Bronchial smooth muscle cell (primary cell): ENCODE results near the gene PFN1. TPM values are rescaled to one million over a fixed set of nuclear protein-coding genes. Genes with fewer than 3 reads are reported as not detected.

ENCODE experiments used
- total RNA-seq: library from RNA; depleted of rRNA; stranded (reverse); fragments of >200 nt; gene quantifications from 2 replicates; pipeline ENCODE4 v1.2.1, GENCODE V29; 2014

PFN1 gene
- 419 and 524 TPM in 2 replicates for total RNA-seq

DNA sequence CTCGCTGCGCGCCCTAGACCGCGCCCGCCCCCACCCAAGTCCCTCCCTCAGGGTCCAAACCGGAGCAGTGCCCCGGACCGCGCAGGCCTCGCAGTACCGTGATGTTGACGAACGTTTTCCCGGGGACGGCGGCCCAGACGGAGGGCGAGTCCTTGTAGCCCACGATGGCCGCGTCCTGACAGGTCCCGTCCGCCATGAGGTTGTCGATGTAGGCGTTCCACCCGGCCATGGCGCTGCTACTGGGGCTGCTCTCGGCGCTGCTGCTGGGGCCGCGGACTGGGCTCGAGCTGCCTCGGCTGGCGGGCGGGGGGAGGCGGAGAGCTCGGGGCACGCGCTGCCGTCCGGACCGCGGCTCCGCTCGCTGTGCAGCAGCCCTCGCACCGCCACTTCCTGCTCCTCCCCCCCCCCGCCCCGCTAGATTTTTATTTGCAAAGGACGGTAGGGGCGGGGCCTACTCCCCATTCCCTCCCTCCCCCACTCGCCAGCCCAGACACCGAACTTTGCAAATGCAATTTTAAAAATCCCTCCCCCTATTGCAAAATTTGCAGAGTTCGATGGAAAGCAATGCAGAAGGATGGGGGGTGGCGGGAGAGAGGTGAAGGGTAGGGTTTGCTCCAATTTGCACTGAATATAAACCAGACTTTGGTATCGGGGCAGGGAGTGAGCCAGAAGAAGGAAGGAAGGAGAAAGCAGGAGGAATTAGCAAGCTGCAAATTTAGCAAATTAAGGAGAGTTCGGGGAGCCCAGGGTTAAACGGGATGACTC is at the start of gene PFN1:
PFN1 (minus strand) TSS at position 365 of the 765 bp plus-strand sequence; CDS start at position 229, 136 bp downstream.

DNA sequence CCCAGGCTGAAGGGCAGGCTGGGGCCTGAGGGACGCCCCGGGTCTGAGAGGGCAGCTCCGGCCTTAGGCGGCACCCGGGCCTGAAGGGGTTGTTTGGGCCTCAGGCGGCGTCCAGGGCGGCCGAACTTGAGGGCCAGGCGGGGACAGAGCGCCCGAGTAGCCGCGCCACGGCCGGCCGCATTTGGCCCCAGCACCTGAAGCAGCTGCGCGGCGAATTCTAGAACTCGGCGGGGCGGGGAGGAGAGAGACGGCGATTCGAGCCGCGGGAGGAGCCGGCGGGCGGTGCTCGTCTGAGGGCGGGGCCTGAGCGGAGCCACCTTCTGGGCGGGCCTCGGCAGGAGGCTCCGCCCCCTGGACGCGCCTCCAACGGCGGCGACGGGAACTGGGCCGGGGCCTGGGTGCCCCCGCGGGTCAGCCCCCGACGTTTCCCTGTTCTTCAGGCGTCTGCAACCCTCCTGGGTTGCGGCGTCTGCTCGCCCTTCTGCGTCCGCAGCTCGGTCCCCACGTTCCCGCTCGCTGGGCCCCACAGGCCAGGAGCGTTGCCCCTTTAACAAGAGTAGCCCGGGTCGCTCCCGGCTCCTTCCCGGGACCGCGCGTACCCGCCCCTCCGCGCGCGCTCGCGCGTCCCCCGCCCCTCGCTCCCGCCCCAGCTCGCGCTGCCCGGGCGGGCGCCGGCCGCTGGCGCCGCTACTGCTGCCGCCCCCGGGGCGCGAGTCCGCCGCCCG is 49.1 kb upstream of the PFN1 start, which contains the start of the genes INCA1 and KIF1C:
INCA1 (minus strand) TSS at position 221 of the 725 bp plus-strand sequence. CDS start 3,085 bp downstream, outside the sequence.
KIF1C (plus strand) TSS at position 649 of the 725 bp plus-strand sequence. CDS start 2,297 bp downstream, outside the sequence.

GRCh38 chr17:4986951-4987766 is 38.8 kb upstream of the PFN1 start, which contains the start of gene CAMTA2:
CAMTA2 (minus strand) TSS chr17:4987675; CDS start chr17:4986222, 1,453 bp downstream.

DNA sequence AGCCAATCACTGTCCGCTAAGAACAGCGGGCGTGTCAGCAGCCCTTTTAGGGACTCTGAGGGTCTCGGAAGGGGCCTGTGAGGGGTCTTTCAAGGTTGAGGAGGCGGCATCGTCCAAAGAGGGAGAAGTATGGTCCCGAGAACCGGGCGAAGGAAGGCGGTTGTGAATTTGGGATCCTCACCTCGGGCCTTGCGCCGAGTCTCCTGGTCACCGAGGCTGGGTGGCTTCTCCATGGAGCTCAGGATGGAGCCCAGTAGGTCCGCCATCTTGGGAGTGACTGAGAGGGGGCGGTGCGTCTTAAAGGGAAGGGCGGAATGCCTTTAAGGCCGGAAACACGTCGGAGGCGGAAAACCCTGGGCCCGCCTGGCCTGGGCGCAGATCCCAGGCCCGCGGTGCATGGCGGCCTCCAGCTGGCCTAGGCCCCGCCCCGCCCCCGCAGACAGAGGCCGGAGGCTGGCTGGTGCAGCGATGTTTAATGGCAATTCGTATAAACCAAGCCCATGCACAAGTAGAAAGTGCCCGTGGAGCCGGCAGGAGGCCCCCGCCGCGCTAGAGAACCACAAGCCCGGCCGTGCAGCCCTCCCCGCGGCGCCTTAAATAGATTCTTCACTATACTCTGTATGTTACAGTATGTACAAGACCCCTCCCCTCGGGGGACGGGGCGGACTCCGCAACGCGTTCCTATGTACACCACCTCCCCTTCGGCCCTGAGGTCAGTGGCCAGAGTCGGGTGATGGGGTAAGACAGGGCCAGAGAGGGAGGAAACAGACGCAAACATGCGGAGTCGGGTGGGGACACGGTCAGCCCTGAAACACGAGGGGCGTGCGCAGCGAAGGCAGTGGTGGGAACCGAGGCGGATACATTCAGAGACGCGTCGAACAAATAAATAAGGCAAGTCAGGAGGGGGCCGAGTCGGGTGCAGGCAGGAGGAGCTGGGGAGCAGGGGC is 19.5 kb upstream of the PFN1 start, which contains the start of gene SPAG7:
SPAG7 (minus strand) TSS at position 279 of the 947 bp plus-strand sequence; CDS start at position 266, 13 bp downstream.

DNA sequence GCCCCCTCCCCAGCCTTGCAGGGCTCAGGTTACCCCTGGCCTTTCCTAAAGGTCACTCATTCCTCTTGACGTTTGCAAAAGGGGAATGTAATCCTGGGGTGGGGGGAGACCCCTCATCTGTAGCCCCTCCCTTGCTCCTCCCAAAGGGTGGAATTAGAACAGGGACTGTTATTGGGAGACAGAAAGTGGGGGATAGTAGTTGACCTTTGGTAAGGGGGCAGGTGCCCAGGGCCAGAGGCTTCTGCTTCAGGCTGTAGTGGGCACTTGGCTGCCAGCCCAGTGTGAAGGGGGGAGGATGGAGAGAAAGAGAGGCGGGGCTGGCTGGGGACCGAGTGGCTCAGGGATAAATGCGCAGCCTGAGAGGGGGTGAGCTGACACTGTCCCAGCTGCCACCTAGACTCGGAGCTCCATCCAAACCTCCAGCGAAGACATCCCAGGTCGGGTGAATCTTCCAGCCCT is 2.4 kb upstream of the PFN1 start, which contains the start of gene ENO3:
ENO3 (plus strand) TSS at position 374 of the 459 bp plus-strand sequence. CDS start 711 bp downstream, outside the sequence.

GRCh38 chr17:4939796-4940554 is 8.4 kb downstream of the PFN1 start, which contains the start of the genes RNF167 and SLC25A11:
RNF167 (plus strand) TSS chr17:4940268; CDS start chr17:4940910, 642 bp downstream.
SLC25A11 (minus strand) TSS chr17:4940046; CDS start chr17:4939910, 136 bp downstream.

DNA sequence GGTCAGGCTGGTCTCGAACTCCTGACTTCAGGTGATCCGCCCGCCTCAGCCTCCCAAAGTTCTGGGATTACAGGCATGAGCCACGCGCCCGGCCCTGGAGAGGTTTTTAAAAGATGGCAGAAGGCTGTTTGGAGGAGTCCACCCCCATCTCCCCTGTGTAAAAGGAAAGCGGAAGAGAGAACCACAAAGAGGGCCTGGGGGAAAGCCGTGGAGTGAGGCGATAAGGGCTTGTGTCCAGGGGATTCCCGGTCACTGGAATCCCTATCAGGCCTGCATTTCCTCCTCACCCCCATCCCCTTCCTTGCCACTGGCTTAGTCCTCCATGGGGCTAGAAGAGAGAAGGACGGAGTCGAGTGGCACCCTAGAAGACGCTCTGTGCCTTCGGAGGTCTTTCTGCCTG is 16.4 kb downstream of the PFN1 start, which contains the start of gene GP1BA:
GP1BA (plus strand) TSS at position 315 of the 400 bp plus-strand sequence. CDS start 328 bp downstream, outside the sequence.

GRCh38 chr17:4903051-4903818 is 45.1 kb downstream of the PFN1 start, which contains the start of gene CHRNE:
CHRNE (minus strand) TSS chr17:4903098; CDS start chr17:4903063, 35 bp downstream.

DNA sequence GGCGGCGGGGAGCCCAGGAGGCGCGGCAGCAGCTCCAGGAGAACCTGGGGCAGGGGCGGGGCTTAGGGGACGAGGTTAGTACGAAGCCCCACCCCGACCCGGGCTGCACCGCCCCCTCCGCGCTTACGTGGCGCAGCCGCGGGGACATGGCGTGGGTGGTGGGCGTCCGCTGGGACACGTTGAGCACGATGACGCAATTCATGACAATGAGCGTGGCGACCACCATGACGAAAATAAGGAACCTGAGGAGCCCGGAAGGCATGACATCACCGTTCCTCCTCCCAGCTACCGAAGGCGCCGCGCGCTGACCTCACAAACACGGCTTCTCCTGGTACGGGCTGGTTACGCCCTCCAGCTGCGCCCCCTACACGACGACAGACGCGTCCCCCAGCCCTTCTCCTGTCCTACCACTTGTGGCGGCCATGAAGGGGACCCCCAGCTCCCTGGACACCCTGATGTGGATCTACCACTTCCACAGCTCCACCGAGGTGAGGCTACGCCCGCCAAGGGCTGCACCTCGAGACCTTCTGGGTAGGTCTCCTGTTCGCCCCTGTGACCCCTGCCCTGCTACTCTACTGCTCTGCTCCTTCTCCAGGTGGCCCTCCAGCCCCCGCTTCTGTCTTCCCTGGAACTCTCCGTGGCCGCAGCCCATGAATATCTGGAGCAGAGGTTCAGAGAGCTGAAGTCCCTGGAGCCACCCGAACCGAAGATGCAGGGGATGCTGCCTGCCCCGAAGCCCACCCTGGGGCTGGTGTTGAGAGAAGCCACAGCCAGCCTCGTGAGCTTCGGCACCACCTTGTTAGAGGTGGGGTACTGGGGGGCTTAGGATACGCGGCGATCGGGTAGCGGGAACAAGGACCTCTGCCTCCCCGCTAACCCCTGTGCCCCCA is 48.7 kb downstream of the PFN1 start, which contains the start of gene C17orf107:
C17orf107 (plus strand) TSS at position 196 of the 890 bp plus-strand sequence; CDS start at position 423, 227 bp downstream.

Other genes starting within 250 kb of the PFN1 start
- gene PELP1, start 244.4 kb downstream of the PFN1 start, total RNA-seq = 11.3 and 13.7 TPM in 2 replicates
- 2.4 and 2.5 TPM in 2 replicates for gene ARRB2, start 237.9 kb downstream of the PFN1 start, total RNA-seq
- 11.3 and 18.5 TPM in 2 replicates for gene MED11, start 217.1 kb downstream of the PFN1 start, total RNA-seq
- 0.09 TPM in 1 of 2 replicates, not detected in the other for gene ZMYND15, start 208.7 kb downstream of the PFN1 start, total RNA-seq
- gene CXCL16, start 208.6 kb downstream of the PFN1 start, total RNA-seq = 0.63 and 1.6 TPM in 2 replicates
- gene TM4SF5, start 176.6 kb downstream of the PFN1 start, total RNA-seq = not detected in 2 replicates
- gene VMO1, start 162.2 kb downstream of the PFN1 start, total RNA-seq = 1.1 and 1.2 TPM in 2 replicates
- not detected in 2 replicates for gene GLTPD2, start 159.6 kb downstream of the PFN1 start, total RNA-seq
- gene PSMB6, start 152.4 kb downstream of the PFN1 start, total RNA-seq = 134 and 196 TPM in 2 replicates
- gene PLD2, start 141.4 kb downstream of the PFN1 start, total RNA-seq = 19.9 and 20.4 TPM in 2 replicates
- 25.7 and 31.9 TPM in 2 replicates for gene MINK1, start 115.2 kb downstream of the PFN1 start, total RNA-seq
- 3.2 and 3.5 TPM in 2 replicates for gene C17orf107, start 49.0 kb downstream of the PFN1 start, total RNA-seq
- gene CHRNE, start 45.4 kb downstream of the PFN1 start, total RNA-seq = 0.47 and 1.2 TPM in 2 replicates
- gene GP1BA, start 16.3 kb downstream of the PFN1 start, total RNA-seq = not detected in 2 replicates
- gene SLC25A11, start 8.5 kb downstream of the PFN1 start, total RNA-seq = 46.7 and 67.4 TPM in 2 replicates
- 13.3 and 16.9 TPM in 2 replicates for gene RNF167, start 8.3 kb downstream of the PFN1 start, total RNA-seq
- 2.2 TPM in 2 replicates for gene ENO3, start 2.6 kb upstream of the PFN1 start, total RNA-seq
- 51.7 and 58.0 TPM in 2 replicates for gene SPAG7, start 19.3 kb upstream of the PFN1 start, total RNA-seq
- gene CAMTA2, start 39.1 kb upstream of the PFN1 start, total RNA-seq = 4.5 and 5.4 TPM in 2 replicates
- 0.09 and 0.32 TPM in 2 replicates for gene INCA1, start 49.0 kb upstream of the PFN1 start, total RNA-seq
- 70.3 and 76.3 TPM in 2 replicates for gene KIF1C, start 49.4 kb upstream of the PFN1 start, total RNA-seq
- gene SLC52A1, start 86.9 kb upstream of the PFN1 start, total RNA-seq = 0.32 TPM in 1 of 2 replicates, not detected in the other
- 0.69 and 1.3 TPM in 2 replicates for gene ZFP3, start 129.9 kb upstream of the PFN1 start, total RNA-seq
- gene ZNF232, start 163.3 kb upstream of the PFN1 start, total RNA-seq = 6.3 and 7.7 TPM in 2 replicates
- under 0.01 TPM in 1 of 2 replicates, not detected in the other for gene USP6, start 167.5 kb upstream of the PFN1 start, total RNA-seq
- gene ZNF594, start 243.3 kb upstream of the PFN1 start, total RNA-seq = 4.8 and 6.5 TPM in 2 replicates